Measurements from ENCODE around the gene KCNH1. TPM values are rescaled to one million over a fixed set of nuclear protein-coding genes. Genes with fewer than 3 reads are reported as not detected.

The KCNH1 gene
- total and polyA plus RNA-seq, 10 of the 15 experiments (the other 5 are each of a cell fraction or from before 2014, with no cell fraction given): 0.02 to 0.04 (median 0.04) TPM; not detected in 7

- no peak for ATAC-seq
- no peaks in the 10 kb centered on the region for H3K27me3 ChIP-seq (replicated peaks in 1 of 2; ENCODE audit: control insufficient read depth in 2 of 2, insufficient read depth in 2 of 2, low read length in 1 of 2)
- POLR2A ChIA-PET: no interaction called here
- SMC1A ChIA-PET (ENCODE audit: uncharacterized antibody, unreplicated experiment): no interaction called here
- no peak for DNase-seq (ENCODE audit: low read depth, low spot score)
- BruUV-seq (replicated peaks): no TSS peak
- RAD21 ChIA-PET (ENCODE audit: unreplicated experiment): no interaction called here
- H3K79me2 ChIP-seq (ENCODE audit: control insufficient read depth, insufficient read depth, low read length): no peaks in the 10 kb centered on the region
- H3K9ac ChIP-seq (ENCODE audit: control insufficient read depth, insufficient read depth, low read length): no peak overlapping the region
- no peak overlapping the region for H3K4me3 ChIP-seq
- H3K36me3 ChIP-seq (ENCODE audit: control insufficient read depth in 2 of 2, insufficient read depth in 2 of 2, low read length in 1 of 2): no peaks in the 10 kb centered on the region
- H3K4me1 ChIP-seq (ENCODE audit: control insufficient read depth, insufficient read depth, low read length): no peaks in the 10 kb centered on the region
- intact Hi-C loops (cut with micrococcal nuclease; ENCODE audit: unreplicated experiment): no loop called here
- 9% methylated on average over 1 of the region's 1 CpG for WGBS (ENCODE audit: insufficient coverage, insufficient replicate concordance, low lambda C conversion rate, missing lambda C conversion rate)
- no peak overlapping the region for H3K4me2 ChIP-seq (ENCODE audit: control insufficient read depth, insufficient read depth)
- H4K20me1 ChIP-seq (ENCODE audit: control insufficient read depth, insufficient read depth): no peaks in the 10 kb centered on the region
- no peak for FAIRE-seq
- in situ Hi-C loops (cut with MboI): no loop called here
- no peak overlapping the region for H2AFZ ChIP-seq (ENCODE audit: control insufficient read depth, low read depth, low read length)
- H3K9me3 ChIP-seq (replicated peaks; ENCODE audit: control insufficient read depth, insufficient read depth, low read length): no peaks in the 10 kb centered on the region
- no peak overlapping the region for H3K27ac ChIP-seq (ENCODE audit: control insufficient read depth, insufficient read depth)
- CTCF ChIA-PET: no interaction called here
- TF ChIP-seq, protein P1, sequence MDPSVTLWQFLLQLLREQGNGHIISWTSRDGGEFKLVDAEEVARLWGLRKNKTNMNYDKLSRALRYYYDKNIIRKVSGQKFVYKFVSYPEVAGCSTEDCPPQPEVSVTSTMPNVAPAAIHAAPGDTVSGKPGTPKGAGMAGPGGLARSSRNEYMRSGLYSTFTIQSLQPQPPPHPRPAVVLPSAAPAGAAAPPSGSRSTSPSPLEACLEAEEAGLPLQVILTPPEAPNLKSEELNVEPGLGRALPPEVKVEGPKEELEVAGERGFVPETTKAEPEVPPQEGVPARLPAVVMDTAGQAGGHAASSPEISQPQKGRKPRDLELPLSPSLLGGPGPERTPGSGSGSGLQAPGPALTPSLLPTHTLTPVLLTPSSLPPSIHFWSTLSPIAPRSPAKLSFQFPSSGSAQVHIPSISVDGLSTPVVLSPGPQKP (IDR thresholded peaks at IDR 0.05; ENCODE audit: low read depth, low read length): no peak
- TF ChIP-seq MYB (IDR thresholded peaks at IDR 0.05; ENCODE audit: borderline replicate concordance, low read depth, low read length): no peak
- TF ChIP-seq SMARCA5 (IDR thresholded peaks at IDR 0.05): no peak
- TF ChIP-seq, protein P2, sequence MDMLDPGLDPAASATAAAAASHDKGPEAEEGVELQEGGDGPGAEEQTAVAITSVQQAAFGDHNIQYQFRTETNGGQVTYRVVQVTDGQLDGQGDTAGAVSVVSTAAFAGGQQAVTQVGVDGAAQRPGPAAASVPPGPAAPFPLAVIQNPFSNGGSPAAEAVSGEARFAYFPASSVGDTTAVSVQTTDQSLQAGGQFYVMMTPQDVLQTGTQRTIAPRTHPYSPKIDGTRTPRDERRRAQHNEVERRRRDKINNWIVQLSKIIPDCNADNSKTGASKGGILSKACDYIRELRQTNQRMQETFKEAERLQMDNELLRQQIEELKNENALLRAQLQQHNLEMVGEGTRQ (IDR thresholded peaks at IDR 0.05; ENCODE audit: borderline replicate concordance, low read depth, low read length): no peak
- no peak for TF ChIP-seq KLF5 (IDR thresholded peaks at IDR 0.05; ENCODE audit: partially characterized antibody)
- TF ChIP-seq ZNF24 (IDR thresholded peaks at IDR 0.05): no peak
- no peak for TF ChIP-seq MTA2 (IDR thresholded peaks at IDR 0.05; ENCODE audit: low read depth)
- TF ChIP-seq TCF12 (IDR thresholded peaks at IDR 0.05; ENCODE audit: low read depth, low read length): no peak
- TF ChIP-seq WRNIP1 (IDR thresholded peaks at IDR 0.05; ENCODE audit: borderline replicate concordance, low read depth, low read length): no peak
- TF ChIP-seq USF1 (IDR thresholded peaks at IDR 0.05; ENCODE audit: borderline replicate concordance, extremely low read length, insufficient read depth, low read depth, low read length): no peak
- no peak for TF ChIP-seq DPF2 (IDR thresholded peaks at IDR 0.05)
- no peak for TF ChIP-seq NFYA (IDR thresholded peaks at IDR 0.05; ENCODE audit: borderline replicate concordance, low read depth, low read length)
- TF ChIP-seq PAX8 (IDR thresholded peaks at IDR 0.05): no peak
These were observed 276.2 kb downstream of the KCNH1 start for GRCh38 chr1:210857705-210858104.

All from GM12878 (cell line).